Panc1 (cell line): ENCODE data around the gene ANTXR2. TPM values are rescaled to one million over a fixed set of nuclear protein-coding genes. Genes with fewer than 3 reads are reported as not detected.
A peak's percentile ranks its signal among the peaks of the same experiment; 100 is the strongest.

ENCODE experiments used
- ATAC-seq: fragments of 200-7000 bp; cut with Tn5 transposase; 2 replicates; pipeline ENCODE4 v1.9.1; 2020; ENCODE audit warnings: mild to moderate bottlenecking, moderate library complexity
- BruUV-seq: library from RNA; stranded (reverse); fragments of 400-500 nt; replicated peaks from 2 replicates; lab custom pipeline; 2021; lab: Mats Ljungman, UMichigan
- CTCF ChIA-PET: fragments of 300-600 bp; sonication (Branson Sonifier 250); formaldehyde crosslinking; loops from one replicate; lab custom pipeline; 2022; ENCODE audit warnings: antibody characterized with exemption; lab: Charles Lee
- POLR2A ChIA-PET: fragments of 300-600 bp; sonication (Branson Sonifier 250); formaldehyde crosslinking; loops from one replicate; lab custom pipeline; 2022; ENCODE audit warnings: antibody characterized with exemption; lab: Charles Lee
- DNase-seq: peaks from one replicate; pipeline ENCODE4 v3.0.0-alpha.2; 2010; ENCODE audit warnings: low read depth, low spot score
- H3K27ac ChIP-seq: 2 replicates; pipeline ENCODE4 v1.5.1; 2011; ENCODE audit warnings: mild to moderate bottlenecking, low read length, inconsistent platforms
- H3K27me3 ChIP-seq: fragments of 200-500 bp; sonication (Bioruptor generic); 2 replicates; pipeline ENCODE4 v1.6.0; 2014; ENCODE audit warnings: low read length, inconsistent platforms; ENCODE audit not compliant: control insufficient read depth, insufficient read depth
- H3K36me3 ChIP-seq: fragments of 200-500 bp; sonication (Bioruptor generic); 2 replicates; pipeline ENCODE4 v1.5.1; 2014; ENCODE audit warnings: inconsistent platforms, mild to moderate bottlenecking, low read length, moderate library complexity; ENCODE audit not compliant: control insufficient read depth, insufficient read depth
- H3K4me1 ChIP-seq: 2 replicates; pipeline ENCODE4 v1.5.1; 2011; ENCODE audit warnings: inconsistent platforms, mild to moderate bottlenecking, low read length, moderate library complexity; ENCODE audit not compliant: control insufficient read depth, insufficient read depth
- H3K4me3 ChIP-seq, 2 experiments: 2 replicates each; pipeline ENCODE4 v1.5.1; 2011 to 2012; ENCODE audit warnings: low read depth in 2 of 2, low read length in 2 of 2, mild to moderate bottlenecking in 2 of 2, inconsistent platforms in 1 of 2, moderate library complexity in 1 of 2
- H3K9me3 ChIP-seq: fragments of 200-500 bp; sonication (Bioruptor generic); 2 replicates; pipeline ENCODE4 v1.5.1; 2014; ENCODE audit warnings: low read depth, mild to moderate bottlenecking, inconsistent platforms, low read length, moderate library complexity; ENCODE audit not compliant: control insufficient read depth, insufficient read depth
- POLR2AphosphoS5 ChIP-seq: IDR thresholded peaks from 2 replicates; pipeline ENCODE4 v1.6.1; 2012; ENCODE audit warnings: mild to moderate bottlenecking, low read depth, low read length, moderate library complexity
- SIN3A ChIP-seq: IDR thresholded peaks from 2 replicates; pipeline ENCODE4 v1.6.1; 2012; ENCODE audit warnings: low read depth, mild to moderate bottlenecking, low read length, moderate library complexity, borderline replicate concordance; ENCODE audit not compliant: insufficient read depth
- TCF7L2 ChIP-seq: IDR thresholded peaks from 2 replicates; pipeline ENCODE4 v1.6.1; 2011; ENCODE audit warnings: mild to moderate bottlenecking, low read depth, low read length, inconsistent platforms
- in situ Hi-C: cut with HindIII; loops from 2 replicates; pipeline ENCODE4 v1.10.0; 2016; ENCODE audit warnings: low sequenced_read_pairs, low pct_unique_long_range_greater_than_20kb
- intact Hi-C: fragments of 100-400 bp; cut with micrococcal nuclease; formaldehyde crosslinking; loops from one replicate; pipeline ENCODE4 v1.10.0; 2022; ENCODE audit not compliant: unreplicated experiment
- total RNA-seq: library from RNA; stranded (reverse); gene quantifications from one replicate; pipeline ENCODE4 v1.2.1, GENCODE V29; 2021; ENCODE audit not compliant: unreplicated experiment
- TF ChIP-seq, protein P1 (sequence below), 2 experiments: IDR thresholded peaks; 2 replicates each; pipeline ENCODE4 v1.6.1; 2011 to 2012; ENCODE audit warnings: low read depth in 2 of 2, control low read depth in 1 of 2, low read length in 1 of 2, mild to moderate bottlenecking in 1 of 2, moderate library complexity in 1 of 2; ENCODE audit not compliant: insufficient read depth in 1 of 2
- TF ChIP-seq, protein P2 (sequence below): fragments of 450-650 bp; IDR thresholded peaks from 2 replicates; pipeline ENCODE4 v1.5.1; 2017; ENCODE audit warnings: mild to moderate bottlenecking

Gene ANTXR2
- total RNA-seq, 1 experiment from 2014 or later, result 27.8 TPM

DNA sequence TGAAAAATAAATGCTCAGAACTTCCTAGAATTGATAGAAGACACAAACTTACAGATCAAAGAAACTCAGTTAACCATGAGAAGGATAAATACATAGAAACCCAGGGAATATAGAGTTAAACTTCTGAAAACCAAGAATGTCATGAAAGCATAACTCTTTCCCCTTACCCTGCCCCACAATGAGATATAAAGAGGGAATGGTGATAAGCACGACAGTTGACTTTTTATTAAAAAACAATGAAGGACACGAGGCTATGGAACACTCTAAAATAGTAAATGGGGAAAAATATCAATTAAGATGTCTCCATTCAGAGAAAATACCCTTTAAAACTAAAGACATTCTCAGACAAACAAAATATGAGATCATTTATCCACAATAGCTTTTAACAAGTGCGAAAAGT is 154.7 kb downstream of the ANTXR2 start:
- Histone ChIP-seq H3K9me3 (no peaks in the 10 kb centered on the region), H3K27me3 (no peaks in the 10 kb centered on the region), H3K4me3 (no peak overlapping the region), H3K36me3 (no peaks in the 10 kb centered on the region), H3K4me1 (no peaks in the 10 kb centered on the region), H3K27ac (no peak overlapping the region)
- in situ Hi-C loops, result no loop called here
- DNase-seq, result no peak
- ChIA-PET CTCF (no interaction called here), POLR2A (interaction anchor here (0.7 kb wide), 1 partner anchor 325 kb away, joined by 3 read pairs; no protein-coding TSS in a partner anchor)
- TF ChIP-seq, protein P1, sequence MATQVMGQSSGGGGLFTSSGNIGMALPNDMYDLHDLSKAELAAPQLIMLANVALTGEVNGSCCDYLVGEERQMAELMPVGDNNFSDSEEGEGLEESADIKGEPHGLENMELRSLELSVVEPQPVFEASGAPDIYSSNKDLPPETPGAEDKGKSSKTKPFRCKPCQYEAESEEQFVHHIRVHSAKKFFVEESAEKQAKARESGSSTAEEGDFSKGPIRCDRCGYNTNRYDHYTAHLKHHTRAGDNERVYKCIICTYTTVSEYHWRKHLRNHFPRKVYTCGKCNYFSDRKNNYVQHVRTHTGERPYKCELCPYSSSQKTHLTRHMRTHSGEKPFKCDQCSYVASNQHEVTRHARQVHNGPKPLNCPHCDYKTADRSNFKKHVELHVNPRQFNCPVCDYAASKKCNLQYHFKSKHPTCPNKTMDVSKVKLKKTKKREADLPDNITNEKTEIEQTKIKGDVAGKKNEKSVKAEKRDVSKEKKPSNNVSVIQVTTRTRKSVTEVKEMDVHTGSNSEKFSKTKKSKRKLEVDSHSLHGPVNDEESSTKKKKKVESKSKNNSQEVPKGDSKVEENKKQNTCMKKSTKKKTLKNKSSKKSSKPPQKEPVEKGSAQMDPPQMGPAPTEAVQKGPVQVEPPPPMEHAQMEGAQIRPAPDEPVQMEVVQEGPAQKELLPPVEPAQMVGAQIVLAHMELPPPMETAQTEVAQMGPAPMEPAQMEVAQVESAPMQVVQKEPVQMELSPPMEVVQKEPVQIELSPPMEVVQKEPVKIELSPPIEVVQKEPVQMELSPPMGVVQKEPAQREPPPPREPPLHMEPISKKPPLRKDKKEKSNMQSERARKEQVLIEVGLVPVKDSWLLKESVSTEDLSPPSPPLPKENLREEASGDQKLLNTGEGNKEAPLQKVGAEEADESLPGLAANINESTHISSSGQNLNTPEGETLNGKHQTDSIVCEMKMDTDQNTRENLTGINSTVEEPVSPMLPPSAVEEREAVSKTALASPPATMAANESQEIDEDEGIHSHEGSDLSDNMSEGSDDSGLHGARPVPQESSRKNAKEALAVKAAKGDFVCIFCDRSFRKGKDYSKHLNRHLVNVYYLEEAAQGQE (IDR thresholded peaks at IDR 0.05; ENCODE audit: insufficient read depth in 1 of 2, low read depth in 2 of 2, low read length in 1 of 2), result no peak
- TF ChIP-seq SIN3A (no peak), TCF7L2 (no peak)
- ATAC-seq, result no peak
- no TSS peak for BruUV-seq
- intact Hi-C loops, result loop anchor here (10.0 kb wide), 1 partner anchor 297 kb away; no protein-coding TSS in a partner anchor

DNA sequence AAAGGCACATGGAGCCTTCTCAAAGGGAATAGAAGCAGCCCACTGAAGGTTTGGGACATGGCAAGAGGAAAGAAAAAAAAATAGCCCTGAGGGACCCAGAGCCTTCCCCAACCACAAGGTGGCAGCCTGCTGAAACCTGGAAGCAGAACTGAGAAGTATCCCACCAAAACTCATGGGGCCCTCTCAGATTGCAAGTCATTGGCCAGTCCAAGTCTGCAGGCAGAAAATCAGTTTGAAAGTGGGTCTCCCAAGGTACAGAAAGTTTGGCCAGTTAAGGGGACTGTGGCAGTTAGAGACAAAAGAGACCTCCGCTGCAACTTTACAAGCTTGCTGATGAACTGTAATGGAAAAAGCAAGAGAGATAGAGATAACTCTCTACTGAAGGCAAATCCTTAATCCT is 155.8 kb downstream of the ANTXR2 start:
- Histone ChIP-seq H3K27ac (no peak overlapping the region), H3K27me3 (no peaks in the 10 kb centered on the region), H3K4me1 (no peaks in the 10 kb centered on the region), H3K9me3 (no peaks in the 10 kb centered on the region), H3K4me3 (no peak overlapping the region), H3K36me3 (no peaks in the 10 kb centered on the region)
- POLR2A ChIA-PET, result no interaction called here
- peak; percentile 22 for DNase-seq
- CTCF ChIA-PET, result no interaction called here
- TF ChIP-seq SIN3A, result no peak
- TF ChIP-seq, protein P2, sequence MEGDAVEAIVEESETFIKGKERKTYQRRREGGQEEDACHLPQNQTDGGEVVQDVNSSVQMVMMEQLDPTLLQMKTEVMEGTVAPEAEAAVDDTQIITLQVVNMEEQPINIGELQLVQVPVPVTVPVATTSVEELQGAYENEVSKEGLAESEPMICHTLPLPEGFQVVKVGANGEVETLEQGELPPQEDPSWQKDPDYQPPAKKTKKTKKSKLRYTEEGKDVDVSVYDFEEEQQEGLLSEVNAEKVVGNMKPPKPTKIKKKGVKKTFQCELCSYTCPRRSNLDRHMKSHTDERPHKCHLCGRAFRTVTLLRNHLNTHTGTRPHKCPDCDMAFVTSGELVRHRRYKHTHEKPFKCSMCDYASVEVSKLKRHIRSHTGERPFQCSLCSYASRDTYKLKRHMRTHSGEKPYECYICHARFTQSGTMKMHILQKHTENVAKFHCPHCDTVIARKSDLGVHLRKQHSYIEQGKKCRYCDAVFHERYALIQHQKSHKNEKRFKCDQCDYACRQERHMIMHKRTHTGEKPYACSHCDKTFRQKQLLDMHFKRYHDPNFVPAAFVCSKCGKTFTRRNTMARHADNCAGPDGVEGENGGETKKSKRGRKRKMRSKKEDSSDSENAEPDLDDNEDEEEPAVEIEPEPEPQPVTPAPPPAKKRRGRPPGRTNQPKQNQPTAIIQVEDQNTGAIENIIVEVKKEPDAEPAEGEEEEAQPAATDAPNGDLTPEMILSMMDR, result peak; percentile 75
- in situ Hi-C loops (no loop called here), intact Hi-C loops (loop anchor here (10.0 kb wide), 1 partner anchor 298 kb away; no protein-coding TSS in a partner anchor)
- no TSS peak for BruUV-seq
- ATAC-seq, result no peak

DNA sequence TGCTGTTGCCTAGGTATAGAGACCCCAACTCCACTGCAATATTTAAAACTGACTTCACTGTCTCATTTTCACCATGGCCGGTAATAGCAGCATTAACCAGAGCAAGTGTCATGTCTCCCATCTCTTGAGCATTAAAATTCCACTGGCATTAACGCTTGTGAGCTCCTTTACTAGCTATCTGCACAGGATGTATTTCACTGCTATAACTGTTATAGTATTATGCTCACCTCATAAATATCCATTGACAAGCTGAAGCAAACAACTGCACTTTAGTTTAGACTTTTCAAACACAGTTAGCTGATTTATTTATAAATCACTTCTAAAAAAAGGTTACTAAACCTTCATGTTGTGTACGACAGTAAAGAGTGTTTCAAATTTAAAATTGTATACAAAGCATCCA is 157.8 kb downstream of the ANTXR2 start:
- ChIA-PET POLR2A (no interaction called here), CTCF (no interaction called here)
- no peaks in the 10 kb centered on the region for H3K27me3 ChIP-seq
- H3K4me3 ChIP-seq, result no peak overlapping the region
- H3K27ac ChIP-seq, result no peak overlapping the region
- BruUV-seq, result no TSS peak
- no peaks in the 10 kb centered on the region for H3K9me3 ChIP-seq
- ATAC-seq (no peak), DNase-seq (no peak)
- in situ Hi-C loops (no loop called here), intact Hi-C loops (loop anchor here (10.0 kb wide), 1 partner anchor 300 kb away; no protein-coding TSS in a partner anchor)
- H3K36me3 ChIP-seq, result no peaks in the 10 kb centered on the region
- TF ChIP-seq POLR2AphosphoS5, result no peak
- TF ChIP-seq SIN3A, result no peak
- TF ChIP-seq, protein P1 (IDR thresholded peaks at IDR 0.05; ENCODE audit: insufficient read depth in 1 of 2, low read depth in 2 of 2, low read length in 1 of 2), result no peak
- TF ChIP-seq, protein P2, result no peak
- no peak for TF ChIP-seq TCF7L2
- H3K4me1 ChIP-seq, result no peaks in the 10 kb centered on the region
